Stimulated activated CD8-positive, alpha-beta memory T cell treated with anti-CD3 and anti-CD28 coated beads, Interleukin-7, amount 100 ng/mL, for 4 hours (primary cell): ENCODE measurements around the gene ALK.

Experiments used
- DNase-seq, 2 donors: peaks; one replicate each; pipeline ENCODE4 v3.0.0-alpha.2; 2020; ENCODE audit warnings: low read depth in 2 of 2

ALK gene

GRCh38 chr2:29412197-29412925, 509.0 kb downstream of the ALK start:
- no peak for DNase-seq

GRCh38 chr2:29405707-29406106, 515.7 kb downstream of the ALK start:
- no peak for DNase-seq

- DNase-seq = no peak
Observed at GRCh38 chr2:29405266-29405665, 516.1 kb downstream of the ALK start.

GRCh38 chr2:29401994-29402393, 519.4 kb downstream of the ALK start:
- DNase-seq = no peak

- DNase-seq = no peak
Observed at GRCh38 chr2:29400930-29401653, 520.3 kb downstream of the ALK start.

GRCh38 chr2:29398384-29399237, 522.8 kb downstream of the ALK start:
- DNase-seq = no peak

GRCh38 chr2:29397713-29398112, 523.7 kb downstream of the ALK start:
- DNase-seq = no peak

- no peak for DNase-seq
Observed at GRCh38 chr2:29397039-29397438, 524.3 kb downstream of the ALK start.

- no peak for DNase-seq
Observed at GRCh38 chr2:29394981-29395350, 526.4 kb downstream of the ALK start.

GRCh38 chr2:29394311-29394980, 526.9 kb downstream of the ALK start:
- DNase-seq = no peak

GRCh38 chr2:29393676-29394075, 527.7 kb downstream of the ALK start:
- no peak for DNase-seq

GRCh38 chr2:29392774-29393173, 528.6 kb downstream of the ALK start:
- no peak for DNase-seq

GRCh38 chr2:29390136-29390535, 531.2 kb downstream of the ALK start:
- DNase-seq = no peak

- DNase-seq = no peak
Observed at GRCh38 chr2:29389686-29390085, 531.7 kb downstream of the ALK start.

- DNase-seq = no peak
Observed at GRCh38 chr2:29388071-29388470, 533.3 kb downstream of the ALK start.

- DNase-seq = no peak
Observed at GRCh38 chr2:29382486-29382885, 538.9 kb downstream of the ALK start.

GRCh38 chr2:29377788-29378187, 543.6 kb downstream of the ALK start:
- no peak for DNase-seq

- no peak for DNase-seq
Observed at GRCh38 chr2:29376541-29376940, 544.8 kb downstream of the ALK start.

GRCh38 chr2:29375843-29376242, 545.5 kb downstream of the ALK start:
- no peak for DNase-seq

- no peak for DNase-seq
Observed at GRCh38 chr2:29374823-29375222, 546.6 kb downstream of the ALK start.

- DNase-seq = no peak
Observed at GRCh38 chr2:29373870-29374269, 547.5 kb downstream of the ALK start.

GRCh38 chr2:29372185-29372584, 549.2 kb downstream of the ALK start:
- no peak for DNase-seq
